Activated gamma-delta T cell (primary cell): ENCODE results near the gene NFRKB.

Experiments used
- DNase-seq: peaks from one replicate; lab custom pipeline; 2025; lab: John Stamatoyannopoulos, UW
- total RNA-seq, 2 donors: gene quantifications; one replicate each; lab custom pipeline; 2026; lab: John Stamatoyannopoulos, UW

The NFRKB gene
- total RNA-seq = 94.9 to 131 reads per million in 2 donors

DNA sequence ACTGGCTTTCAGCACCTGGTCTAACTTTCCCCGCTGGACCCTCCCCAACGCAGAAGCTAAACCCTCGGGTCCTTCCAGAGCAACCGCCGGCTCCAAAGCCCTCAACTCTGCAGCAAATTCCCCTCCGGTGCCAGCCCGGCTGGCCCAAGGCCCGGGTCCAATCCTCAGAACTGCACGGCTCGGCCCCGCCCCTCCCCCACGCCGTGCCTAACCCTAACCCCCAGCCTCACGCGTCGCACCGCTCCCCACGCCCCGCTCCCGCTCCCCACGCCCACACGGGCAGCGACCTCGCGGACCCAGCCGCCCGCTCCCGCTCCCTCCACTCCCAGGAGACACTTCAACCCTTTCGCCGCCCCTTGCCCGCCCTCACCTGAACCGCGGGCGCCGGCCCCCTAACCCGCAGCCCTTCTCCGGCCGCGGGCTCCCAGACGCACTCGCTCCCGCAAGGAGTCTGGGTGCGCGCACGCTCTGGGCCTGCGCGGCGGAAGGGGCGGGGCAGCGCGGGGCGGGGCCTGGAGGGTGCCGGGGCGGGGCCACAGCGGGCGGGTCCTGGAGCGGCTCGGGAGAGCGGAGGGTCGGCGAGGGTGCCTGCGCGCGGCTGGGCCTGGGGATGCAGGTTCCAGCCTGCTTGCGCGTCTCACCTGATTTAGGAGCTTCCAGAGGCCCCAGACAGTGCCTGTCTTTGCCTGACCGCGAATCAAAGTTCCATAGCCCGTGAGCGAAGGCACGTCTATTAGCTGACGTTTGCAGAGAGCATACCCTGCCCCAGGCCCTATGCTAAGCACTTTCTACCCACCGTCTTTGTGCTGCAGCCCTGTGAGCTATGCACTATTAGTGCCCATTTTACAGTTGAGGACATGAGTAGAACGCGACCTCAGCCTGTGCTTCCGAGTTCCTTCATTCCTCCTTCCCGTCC is at the start of gene NFRKB:
Gene NFRKB (minus strand): TSS at position 453 of the 916 bp plus-strand sequence. CDS start 2,729 bp downstream, outside the sequence.
- DNase-seq = peak; percentile 79

DNA sequence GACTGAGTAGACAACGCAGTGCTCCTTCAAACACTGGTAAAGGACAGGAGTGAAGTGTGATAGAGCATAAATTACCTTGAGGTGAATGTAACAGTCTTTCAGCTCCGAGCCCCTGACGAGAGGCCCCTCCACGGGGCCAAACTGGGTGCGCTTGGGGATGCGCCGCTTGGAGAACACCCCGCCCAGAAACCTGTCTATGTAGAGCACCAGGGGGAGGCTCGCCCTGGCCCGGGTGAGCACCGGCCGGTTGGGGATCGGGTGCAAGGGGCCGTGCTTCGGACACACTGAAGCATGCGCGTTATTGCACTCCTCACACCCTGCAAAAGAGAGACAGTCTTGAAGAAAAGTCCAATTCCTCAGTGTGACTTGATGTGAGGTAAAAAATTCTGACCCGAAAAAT is 49.3 kb upstream of the NFRKB start:
- no peak for DNase-seq

DNA sequence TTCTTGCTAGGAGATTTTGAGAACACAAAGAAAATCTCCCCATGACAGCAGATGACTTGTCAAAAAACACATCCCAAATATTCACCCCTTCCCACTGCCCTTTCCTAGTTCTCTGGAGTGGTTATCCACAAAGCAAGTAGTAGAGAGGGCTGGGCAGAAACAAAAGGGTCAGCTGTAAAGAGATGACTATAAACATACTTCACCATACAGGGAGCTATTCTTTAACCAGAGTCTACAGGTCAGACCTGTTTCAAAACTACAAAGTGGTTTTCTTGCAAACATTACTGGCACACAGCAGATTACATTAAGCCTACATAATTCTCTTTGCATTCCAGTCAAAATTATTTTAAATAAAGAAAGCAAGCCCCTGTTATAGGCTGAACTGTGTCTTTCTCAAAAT is 47.7 kb upstream of the NFRKB start:
- DNase-seq = no peak

DNA sequence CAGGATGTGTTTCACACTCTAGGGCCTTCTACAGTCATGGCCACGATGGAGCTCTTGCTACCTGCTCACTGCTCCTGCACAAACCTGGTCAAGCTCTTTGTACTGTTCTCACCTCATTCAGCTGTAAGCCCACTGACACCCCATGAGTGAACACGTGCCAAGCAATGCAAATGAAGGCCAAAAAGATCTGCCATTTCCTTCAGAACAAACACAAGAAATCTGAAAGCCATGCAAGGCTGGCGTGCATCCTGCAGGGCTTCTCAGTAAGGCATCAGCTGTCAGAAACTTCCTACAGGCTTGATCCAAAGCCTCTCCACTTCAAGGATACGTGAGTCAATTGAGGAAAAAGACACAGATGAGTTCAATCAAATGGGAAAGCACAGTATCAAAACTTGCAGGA is 44.1 kb upstream of the NFRKB start:
- DNase-seq = no peak

DNA sequence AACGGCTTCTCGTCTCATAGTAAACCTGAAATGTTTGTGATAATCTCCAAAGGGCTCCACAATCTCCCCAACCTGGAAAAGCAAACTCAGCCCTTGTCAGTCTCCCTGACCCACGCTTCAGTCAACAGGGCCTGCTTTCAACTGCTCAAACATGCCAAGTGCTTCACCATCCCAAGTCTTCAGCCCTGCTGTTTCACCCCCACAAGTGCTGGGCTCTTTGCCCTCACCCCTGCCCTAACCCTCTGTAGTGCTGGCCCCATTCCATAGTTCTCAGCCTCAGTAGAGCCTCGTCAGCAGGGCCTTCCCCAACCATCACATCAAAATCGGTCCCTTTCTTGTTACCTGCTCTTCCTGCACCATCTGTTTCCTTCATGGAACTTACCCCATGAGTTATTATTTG is 43.4 kb upstream of the NFRKB start:
- DNase-seq = no peak

DNA sequence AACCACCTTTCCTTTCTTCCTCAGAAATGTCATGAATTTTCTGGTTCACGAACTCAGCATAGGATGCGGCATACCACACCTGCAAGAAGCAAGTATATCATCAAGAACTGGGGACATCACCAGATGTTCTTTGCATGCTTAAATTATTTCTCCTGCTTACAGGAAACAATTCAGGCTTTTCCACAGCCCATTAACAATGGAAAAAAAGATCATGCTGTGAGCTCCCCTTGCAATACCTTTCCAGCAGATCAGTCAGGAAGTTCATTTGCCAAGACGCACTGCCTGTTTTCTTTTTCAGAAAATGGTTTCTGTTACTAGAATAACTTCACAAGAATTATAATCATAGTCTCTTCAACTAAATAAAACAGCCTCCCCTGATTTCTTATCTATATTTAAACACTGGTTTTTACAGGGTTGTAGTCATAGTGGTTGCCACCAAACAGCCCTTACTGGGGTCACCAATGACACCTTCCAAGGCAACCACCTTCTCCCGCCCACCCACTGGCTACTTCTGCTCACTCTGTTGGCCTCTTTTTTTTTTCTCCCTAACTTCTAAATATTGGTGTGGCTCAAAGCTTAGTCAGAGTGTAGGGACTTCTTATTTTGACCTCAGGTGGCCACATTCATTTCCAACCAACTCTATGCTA is 42.3 kb upstream of the NFRKB start:
- DNase-seq = no peak

DNA sequence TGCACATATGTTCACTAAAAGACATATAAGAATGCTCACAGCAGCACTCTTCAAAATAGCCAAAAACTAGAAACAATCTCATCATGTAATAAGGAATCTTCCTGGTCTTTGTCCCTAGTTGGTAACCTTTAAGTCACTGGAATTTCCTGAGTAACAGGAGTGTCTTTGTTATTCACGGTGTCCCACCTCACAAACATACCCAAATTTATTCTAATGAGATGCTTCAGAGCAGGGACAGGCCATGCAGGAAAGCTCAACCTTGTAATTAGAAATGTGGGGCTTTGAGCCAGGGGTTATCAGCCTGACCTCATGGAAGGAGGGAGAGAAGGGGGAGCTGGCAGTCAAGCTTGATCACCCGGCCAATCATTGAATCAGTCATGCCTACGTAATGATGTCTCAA is 40.3 kb upstream of the NFRKB start:
- no peak for DNase-seq

DNA sequence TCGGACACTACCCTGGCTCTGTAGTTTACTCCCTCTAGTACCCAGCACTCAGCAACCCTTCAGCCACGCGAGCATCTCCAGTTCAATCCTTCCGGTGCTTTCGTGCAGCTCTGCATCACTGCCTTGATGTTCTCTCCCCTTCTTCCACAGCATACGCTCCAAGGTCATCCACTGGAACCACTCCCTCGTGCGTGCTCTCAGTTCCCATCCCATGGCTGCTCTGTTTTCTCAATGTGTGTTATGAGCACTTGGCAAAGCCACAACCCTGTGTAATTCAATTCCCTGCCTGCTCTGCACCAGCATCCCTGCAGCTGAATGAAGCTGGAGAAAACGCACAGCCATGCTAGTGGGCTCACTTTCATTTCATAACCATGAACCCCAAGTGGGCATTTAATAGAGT is 38.5 kb upstream of the NFRKB start:
- no peak for DNase-seq

DNA sequence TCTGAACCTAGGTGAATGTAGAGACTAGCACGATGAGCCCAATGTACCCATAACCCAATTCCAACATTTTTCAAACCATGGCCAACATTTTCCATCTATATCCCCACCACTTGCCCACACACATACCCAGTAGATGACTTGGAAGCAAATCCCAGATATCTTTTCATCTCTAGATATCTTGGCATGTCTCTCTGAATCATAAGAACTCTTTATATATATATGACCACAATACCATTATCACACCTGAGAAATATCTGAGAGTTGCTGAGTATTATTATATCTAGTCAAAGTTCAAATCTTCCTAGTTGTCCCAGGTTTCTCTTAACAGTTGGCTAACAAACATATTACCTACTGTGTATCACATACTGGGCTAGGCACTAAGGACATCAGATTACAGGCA is 37.9 kb upstream of the NFRKB start:
- no peak for DNase-seq

DNA sequence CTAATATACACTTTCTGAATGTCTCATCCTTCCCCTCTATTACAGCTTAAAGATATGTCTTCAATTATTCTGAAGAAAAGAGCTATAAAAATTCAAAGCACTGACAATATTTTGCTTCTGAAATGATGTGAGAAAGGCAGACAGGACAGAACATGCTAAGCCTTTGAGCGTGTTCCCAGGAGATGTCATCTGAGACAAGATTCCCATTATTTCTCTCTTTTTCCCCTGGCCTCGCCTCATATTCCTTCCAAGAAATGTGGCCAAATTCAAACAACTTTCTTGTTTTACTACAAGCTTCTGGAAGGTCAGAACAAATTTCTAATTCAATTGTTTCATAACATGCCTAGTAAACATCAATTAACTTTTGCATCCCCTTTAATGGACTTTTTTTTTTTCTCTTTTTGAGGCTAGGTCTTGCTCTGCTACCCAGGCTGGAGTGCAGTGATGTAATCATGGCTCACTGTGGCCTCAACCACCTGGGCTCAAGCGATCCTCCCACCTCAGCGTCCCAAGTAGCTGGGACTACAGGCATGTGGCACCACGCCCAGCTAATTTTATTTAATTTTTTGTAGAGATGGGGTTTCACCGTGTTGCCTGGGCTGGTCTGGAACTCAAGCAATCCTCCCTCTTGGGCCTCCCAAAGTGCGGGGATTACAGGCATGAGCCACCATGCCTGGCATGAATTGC is 37.1 kb upstream of the NFRKB start:
- no peak for DNase-seq

DNA sequence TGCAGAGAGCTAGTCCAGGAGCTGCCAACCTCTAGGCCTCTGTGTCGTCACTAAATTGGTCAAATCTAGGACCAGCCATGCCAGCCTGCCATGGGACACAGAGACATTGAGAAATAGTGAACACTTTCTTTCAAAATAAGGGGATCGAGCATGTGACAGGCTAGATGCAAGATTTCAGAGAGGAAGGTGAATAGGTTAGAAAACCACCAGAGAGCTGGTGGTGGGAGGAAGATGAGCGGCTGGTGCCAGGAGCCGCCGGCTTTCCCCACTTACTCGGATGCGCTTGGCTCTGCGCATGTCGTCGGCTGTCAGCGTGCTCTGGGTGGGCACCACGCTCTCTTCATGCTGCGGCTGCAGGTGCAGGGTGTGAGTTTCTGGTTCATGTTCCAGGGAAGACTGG is 35.4 kb upstream of the NFRKB start:
- DNase-seq = no peak

DNA sequence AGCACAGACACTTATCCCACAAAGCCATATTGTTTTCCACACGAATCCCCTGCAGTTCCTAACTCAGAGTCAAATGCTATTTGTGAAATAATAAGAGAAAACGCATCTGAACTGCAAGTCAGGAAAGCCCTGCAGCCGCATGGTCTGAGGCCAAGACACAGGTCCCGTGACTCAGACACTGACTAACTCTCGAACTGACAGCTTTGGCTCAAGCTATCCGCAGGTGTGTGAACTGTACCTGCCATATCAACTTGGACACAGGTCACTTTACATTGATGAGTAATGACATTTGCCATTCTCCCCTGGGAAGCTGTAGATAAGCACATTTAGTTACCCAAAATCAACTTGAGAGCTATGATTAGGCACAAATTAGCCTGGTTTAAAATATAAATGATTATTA is 34.9 kb upstream of the NFRKB start:
- no peak for DNase-seq

DNA sequence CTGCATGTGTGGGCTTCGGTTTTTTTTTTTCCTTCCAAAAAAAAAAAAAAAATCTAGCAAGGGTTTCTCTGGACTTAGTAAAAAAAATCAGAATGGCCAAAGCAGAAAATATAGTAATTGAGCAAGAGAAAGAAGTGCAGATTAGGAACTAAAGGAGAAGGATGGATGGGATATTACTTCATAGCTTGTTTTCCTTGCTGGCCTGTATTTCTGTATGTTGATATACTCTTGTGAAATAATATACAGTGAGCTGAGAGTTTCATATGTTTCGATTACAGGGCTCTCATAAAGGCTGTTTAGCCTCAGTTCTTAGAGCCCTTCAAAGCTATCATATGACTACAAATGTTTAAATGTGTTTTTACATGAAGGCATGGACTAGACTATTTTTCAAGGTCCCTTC is 34.3 kb upstream of the NFRKB start:
- DNase-seq = no peak

DNA sequence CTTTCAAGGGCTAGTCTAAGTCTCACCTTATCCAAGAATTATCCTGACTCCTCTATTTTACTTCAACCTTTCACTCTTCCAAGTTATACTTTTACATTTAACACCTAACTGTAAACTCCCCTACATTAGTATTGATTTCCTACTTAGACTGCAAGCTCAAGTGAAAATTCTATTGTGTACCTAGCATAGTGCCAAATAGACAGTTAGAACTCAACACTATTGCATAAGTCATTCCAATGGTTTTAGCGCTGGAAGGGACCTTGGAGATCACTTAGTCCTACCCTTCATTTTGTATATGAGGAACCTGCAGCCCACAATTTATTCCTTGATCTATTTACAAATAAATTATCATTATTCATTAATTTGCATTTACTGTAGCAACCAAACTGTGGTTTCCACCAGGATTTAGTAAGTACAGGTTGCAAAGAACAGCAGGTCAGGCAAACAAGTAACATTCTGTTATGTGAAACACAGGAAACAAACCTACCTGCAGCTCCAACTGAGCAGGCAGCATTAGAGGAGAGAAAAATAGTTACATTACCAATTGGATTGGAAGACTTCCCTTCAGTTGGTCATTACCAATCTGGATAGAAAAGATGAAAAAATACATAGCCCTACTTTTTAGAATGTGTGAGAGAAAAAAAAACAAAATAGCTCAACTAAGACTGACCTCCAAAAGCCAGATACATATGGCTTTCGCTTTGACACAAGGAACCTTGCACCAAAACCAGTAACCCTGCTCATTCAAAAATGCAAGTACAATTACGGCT is 33.7 kb upstream of the NFRKB start:
- DNase-seq = no peak

DNA sequence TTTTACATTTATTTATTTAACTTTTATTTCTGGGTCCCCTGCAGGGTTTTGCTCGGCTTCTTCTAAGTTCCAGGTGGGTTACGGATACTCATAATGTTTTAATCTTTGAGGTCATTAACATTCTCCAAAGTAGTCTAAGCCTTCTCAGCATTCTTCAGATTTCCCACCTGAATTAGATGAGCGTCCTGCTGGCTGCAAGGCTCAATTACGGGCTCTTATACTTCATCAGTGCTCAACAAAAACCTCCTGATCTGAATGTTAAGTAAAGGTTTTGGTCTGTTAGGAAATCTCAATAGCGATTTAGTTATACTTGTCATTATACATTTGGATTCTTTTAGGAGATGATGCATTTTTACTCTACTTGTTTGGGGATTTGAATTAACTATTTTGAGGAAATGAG is 27.3 kb upstream of the NFRKB start:
- DNase-seq = no peak

DNA sequence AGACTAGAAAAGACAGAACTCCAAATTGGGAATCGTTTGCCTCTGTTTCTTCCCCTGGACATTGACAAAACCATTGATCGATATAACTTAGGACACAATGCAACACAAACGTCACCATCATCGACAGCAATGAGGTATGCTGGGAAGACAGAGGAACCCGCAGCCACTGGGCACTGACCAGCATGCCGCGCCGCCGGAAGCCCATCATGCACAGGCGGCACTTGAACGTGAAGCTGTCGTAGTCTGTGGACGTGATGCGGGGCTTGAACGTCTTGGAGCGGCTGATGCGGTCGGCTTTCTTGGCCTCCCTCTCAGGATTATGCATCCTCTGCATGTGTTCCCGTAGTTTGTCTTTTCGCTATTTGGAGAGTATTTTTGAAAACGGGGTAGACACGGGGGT is 23.0 kb upstream of the NFRKB start:
- no peak for DNase-seq

DNA sequence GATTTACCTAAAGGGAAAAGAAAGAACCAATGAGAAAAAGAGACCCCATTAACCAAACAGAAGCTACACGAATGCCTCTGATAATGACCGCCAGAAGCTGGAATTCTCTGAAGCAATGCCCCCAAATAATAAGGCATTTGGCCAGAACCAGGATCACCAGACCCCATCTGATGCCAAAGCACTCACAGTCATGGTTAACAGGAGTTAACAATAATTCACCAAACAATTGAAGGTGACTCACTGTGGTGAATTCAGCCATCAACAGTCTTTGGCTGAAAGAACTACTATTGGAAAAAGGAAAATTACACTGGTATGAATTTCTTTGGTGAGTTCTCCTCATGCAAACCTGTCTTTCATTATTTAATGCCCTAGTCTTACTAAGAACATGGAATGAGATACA is 21.9 kb upstream of the NFRKB start:
- DNase-seq = no peak

DNA sequence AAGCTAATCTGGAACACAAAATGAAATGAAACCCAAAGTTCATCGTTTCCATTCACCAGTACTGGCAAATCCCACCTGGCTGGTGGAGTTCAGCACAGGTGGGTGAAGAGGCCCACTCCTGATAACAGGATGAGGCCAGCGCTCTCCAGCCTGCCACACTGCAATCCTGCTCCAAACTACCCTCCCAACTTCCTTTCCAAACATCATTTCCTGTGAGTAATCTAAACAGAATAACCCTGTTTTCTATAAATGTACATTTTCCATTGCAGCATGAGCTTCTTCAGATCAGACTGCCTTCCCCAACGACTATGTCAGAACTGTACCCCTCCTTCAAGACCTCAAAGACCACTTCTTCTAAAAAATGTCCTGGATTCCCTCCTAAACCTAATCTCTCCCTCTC is 15.9 kb upstream of the NFRKB start:
- no peak for DNase-seq

DNA sequence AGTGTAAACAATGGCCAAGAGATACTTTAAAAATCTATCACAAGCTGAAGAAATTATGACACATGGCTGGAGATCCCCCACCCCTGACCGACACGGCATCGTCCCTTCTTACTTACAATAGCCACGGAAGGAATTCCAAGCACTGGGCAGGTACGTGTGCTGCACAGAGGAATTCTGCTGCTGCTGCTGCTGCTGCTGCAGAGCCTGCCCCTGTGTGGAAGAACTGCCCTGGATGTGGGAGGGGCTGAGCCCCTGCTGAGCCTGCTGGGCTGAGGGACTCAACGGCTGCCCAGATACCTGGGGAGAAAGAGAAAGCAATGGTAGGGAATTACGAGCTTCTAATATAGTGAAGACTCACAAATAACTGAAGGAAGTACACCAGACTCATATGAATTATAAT is 15.0 kb upstream of the NFRKB start:
- no peak for DNase-seq

DNA sequence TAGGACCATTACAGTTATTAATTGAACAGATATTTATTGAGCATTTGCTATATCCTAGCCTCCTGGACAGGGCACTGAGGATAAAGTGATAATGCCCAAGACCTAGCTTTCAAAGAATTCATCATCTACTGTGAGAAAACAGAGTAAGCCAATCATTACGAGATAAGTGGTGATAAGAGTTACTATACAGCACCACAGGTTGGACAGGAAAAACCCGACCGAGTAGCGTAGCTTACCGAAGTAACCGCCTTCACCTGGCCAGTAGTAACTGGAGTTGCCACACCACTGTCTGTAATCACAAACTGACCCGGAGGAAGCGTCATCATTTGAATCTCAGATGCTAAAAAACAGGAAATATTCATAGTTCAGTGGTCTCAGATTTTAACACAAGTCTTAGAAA is 10.0 kb upstream of the NFRKB start:
- DNase-seq = no peak

DNA sequence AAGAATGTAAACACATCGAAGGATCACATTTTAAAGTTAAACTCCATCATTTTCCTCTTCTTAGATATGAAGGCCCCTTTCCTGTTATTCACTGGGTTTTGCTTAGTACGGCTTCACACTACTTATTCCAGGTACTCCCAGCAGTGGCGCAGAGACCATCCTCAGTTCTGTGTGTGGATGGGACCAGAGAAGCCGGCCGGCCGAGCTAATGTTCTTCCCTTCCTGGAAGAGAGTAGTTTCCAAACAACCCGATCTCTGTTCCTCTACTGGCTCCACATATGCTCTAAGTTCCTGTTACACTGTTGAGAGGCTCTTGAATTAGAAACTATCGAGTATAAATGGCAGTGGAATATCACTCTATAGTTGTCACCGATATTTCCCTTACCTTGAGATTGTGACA is 684 bp upstream of the NFRKB start:
- no peak for DNase-seq
